Stimulated activated CD8-positive, alpha-beta memory T cell treated with anti-CD3 and anti-CD28 coated beads, Interleukin-15, amount 100 ng/mL, for 24 hours (primary cell): Measurements from ENCODE around the gene HDAC11.

Source experiments
- DNase-seq: peaks from one replicate; pipeline ENCODE4 v3.0.0-alpha.2; 2020; ENCODE audit warnings: low read depth

HDAC11 gene

GRCh38 chr3:13525827-13526625 is 45.9 kb downstream of the HDAC11 start:
- no peak for DNase-seq

GRCh38 chr3:13526626-13526949 is 46.5 kb downstream of the HDAC11 start:
- no peak for DNase-seq

GRCh38 chr3:13528217-13528867 is 48.2 kb downstream of the HDAC11 start:
- DNase-seq: no peak

GRCh38 chr3:13529196-13530112 is 49.3 kb downstream of the HDAC11 start:
- DNase-seq: no peak

DNA sequence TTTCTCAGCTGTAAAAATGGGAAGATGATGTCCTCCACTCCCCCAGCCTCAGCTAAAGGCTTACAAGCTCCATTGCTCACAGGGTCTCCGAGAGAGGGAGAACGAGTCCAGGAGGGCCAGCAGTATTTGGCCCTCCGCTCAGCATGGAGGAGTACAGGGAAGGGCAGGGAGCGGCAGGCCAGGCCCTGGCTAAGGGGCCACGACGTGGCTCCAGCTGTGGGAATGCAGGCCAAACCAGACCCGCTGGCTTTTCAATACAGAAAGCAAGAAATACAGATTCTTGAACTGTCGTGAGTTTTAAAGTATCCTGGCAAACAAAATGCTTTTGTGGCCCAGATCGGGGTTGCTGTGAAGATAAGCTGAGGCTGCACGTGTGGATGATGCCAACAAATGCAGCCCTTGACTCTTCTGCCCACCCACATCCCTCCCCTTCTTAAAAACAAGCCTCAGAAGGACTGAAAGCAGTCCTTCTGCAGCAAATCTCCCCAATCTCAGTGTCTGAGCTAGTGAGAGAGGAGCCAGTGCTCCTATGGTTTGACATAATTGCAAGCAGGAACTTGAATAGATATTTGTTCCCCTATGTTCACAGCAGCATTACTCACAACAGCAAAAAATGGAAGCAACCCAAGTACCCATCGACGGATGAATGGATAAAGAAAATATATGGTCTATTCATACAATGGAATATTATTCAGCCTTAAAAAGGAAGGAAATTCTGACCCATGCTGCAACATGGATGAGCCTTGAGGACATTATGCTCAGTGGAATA is 50.3 kb downstream of the HDAC11 start:
- DNase-seq: no peak

DNA sequence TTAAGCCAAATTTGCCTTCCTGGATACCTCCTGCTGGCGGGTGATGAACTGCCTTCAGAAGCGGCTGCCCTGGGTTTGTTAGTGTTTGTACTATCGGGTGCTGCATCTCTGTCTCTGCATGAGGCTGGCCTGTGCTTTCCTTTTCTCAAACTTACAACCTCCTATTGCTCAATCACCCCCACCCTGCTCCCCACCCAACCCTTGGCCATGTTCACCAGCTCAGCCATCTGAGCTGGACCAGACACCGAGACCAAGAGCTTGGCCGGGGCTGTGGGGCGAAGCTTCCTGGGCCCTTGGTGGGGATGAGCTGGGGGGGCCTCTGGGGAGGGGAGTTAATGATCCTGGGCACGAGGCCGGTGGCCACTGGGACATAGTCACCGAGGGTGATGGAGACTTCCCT is 52.0 kb downstream of the HDAC11 start:
- DNase-seq: no peak

- DNase-seq: no peak
These were observed 52.5 kb downstream of the HDAC11 start for GRCh38 chr3:13532631-13533030.

DNA sequence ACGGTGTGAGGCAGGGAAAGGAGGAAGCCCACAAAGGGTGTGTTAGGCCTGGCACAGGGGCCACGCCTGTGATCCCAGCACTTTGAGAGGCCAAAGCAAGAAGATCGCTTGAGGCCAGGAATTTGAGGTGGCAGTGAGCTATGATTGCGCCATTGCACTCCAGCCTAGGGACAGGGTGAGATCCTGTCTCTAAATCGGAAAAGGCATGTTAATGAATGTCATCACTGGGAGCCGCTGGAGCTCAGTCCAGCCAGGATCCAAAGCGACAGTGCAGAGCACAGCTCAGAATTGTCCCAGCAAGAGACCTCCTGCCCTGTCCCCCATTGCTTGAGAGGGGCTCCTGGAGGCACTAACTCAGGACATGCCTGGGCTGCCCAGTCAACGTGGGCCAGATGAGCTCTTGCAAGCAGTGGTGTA is 53.8 kb downstream of the HDAC11 start:
- DNase-seq: no peak

- DNase-seq: no peak
These were observed 55.4 kb downstream of the HDAC11 start for GRCh38 chr3:13535526-13535875.

GRCh38 chr3:13535905-13536304 is 55.8 kb downstream of the HDAC11 start:
- DNase-seq: no peak

DNA sequence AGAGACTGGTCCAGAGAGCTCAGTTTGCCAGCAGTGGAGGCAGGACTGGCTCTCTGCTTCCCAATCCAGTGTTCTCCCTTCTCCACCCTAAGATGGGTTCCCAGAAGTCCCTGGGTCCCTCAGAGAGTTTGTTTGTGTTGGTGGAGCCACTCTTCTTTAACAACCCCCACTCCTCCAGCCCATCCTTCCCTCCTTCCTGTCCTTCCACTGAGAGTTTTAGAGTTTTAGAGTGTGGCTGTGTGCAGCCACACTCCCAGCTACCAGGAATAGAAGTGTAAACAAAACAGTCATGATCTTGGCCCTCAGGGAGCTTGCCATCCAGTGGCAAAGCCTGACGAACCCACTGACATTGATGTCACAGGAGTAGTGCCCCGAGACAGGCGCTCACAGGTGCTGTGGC is 56.3 kb downstream of the HDAC11 start:
- no peak for DNase-seq

DNA sequence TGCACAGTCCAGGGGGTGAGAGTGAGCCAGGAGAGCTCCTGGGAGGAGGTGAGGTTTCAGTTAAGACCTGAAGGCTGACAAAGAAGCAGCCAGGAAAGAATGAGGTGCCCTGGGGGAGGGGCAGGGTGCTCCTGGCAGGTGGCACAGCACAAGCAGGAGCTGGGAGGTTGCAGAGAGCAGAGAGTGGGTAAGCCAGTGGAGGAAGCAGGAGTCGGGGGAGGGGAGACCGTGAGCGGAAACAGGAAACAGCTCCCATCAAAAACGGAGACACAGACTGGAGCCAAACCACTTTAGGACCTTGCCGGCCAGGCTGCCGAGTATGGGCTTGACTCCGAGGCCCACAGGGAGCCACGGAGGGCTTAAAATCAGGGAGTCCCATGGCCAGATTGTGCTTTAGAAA is 56.7 kb downstream of the HDAC11 start:
- no peak for DNase-seq

DNA sequence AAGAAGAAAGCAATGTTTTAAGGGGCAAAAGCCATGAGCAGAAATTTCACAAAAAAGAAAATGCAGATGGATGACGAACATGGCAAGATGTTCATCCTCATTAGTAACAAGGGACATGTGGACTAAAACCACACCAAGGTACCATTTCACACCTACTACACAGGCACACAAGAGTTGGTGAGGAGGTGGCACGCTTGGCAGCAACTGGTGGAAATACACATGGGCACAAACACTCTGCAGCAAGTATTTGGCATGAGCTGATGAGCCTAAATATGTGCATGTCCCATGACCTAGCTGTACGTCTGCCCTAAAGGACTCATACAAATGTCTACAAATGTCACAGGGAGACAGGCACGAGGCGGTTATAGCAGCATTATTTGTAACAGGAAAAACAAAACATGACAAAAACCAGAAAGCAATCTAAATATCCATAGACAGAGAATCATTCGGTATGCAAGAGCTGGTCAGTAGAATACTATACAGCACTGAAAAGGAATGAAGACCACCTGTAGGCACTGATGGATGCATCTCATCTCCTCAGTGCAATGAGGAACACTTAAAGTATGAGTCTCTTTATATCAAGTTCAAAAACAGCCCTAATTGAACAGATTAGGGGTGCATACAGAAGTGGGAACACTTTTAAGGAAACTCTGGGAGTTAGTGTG is 57.3 kb downstream of the HDAC11 start:
- DNase-seq: no peak

DNA sequence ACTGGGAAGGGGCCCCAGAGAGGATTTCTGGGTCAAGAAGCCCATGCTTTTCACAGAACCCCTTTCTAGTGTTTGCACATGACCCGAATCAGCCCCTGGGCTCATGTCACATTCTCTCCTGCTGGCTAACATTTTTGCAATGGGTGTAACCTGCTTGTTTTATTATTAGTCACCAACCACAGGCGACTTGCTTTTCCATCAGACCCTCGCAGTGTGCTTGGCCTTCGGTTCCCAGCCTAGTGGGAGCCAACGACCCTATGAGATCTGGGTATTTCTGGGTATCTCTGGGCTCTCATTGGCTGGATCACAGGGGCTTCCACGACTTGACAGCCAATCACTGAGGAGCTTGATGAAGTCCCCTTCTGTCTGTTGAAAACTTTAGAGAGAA is 57.8 kb downstream of the HDAC11 start:
- DNase-seq: no peak

GRCh38 chr3:13538520-13539291 is 58.6 kb downstream of the HDAC11 start:
- no peak for DNase-seq

DNA sequence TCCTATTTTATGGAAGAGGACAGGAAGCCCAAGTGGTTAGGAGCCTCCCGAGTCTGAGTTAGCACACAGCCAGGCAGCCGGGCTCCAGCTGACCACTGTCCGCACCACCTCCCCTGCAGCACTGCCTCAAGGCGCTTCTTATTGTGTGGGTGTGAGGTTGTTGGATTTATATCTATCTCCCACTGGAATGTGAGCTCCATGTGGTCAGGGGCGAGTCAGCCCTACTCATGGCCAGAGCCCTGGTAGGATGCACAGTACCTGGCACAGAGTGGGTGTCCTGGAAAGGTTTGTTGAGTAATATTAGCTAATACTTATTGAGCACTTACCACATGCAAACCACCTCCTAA is 59.2 kb downstream of the HDAC11 start:
- DNase-seq: no peak

DNA sequence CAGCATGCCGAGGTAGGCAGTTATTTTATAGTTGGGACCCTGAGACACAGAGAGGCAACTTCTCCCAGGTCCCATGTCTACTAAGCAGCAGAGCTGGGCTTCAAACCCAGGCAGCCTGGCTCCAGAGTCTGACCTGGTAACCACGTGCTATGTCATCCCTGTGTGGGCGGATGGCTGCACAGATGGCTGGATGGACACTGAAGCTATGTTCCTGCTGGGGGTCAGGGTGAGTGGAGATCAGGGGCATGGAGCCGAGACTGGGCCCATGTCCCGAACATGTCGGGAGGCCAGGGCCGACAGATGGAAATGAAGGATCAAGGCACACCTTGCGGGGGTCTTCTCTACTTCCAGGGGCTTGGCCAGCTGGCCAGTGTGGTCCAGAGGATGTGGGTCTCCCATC is 59.6 kb downstream of the HDAC11 start:
- no peak for DNase-seq

GRCh38 chr3:13540297-13540995 is 60.3 kb downstream of the HDAC11 start:
- no peak for DNase-seq

GRCh38 chr3:13541691-13542090 is 61.6 kb downstream of the HDAC11 start:
- no peak for DNase-seq

- DNase-seq: no peak
These were observed 62.0 kb downstream of the HDAC11 start for GRCh38 chr3:13542142-13542541.
